MCF 10A (cell line): ENCODE results near the gene CCDC61. TPM values are rescaled to one million over a fixed set of nuclear protein-coding genes. Genes with fewer than 3 reads are reported as not detected.
A peak's percentile ranks its signal among the peaks of the same experiment; 100 is the strongest.

Source experiments
- BruUV-seq: library from RNA; stranded (reverse); fragments of 400-500 nt; replicated peaks from 2 replicates; lab custom pipeline; 2021; lab: Mats Ljungman, UMichigan
- CTCF ChIA-PET: fragments of 300-600 bp; sonication (Branson Sonifier 250); formaldehyde crosslinking; extraction: SDS; loops from one replicate; lab custom pipeline; 2021; ENCODE audit warnings: antibody characterized with exemption, inconsistent platforms; lab: Yijun Ruan, JAX
- POLR2A ChIA-PET: fragments of 300-600, 350-650 bp; sonication (Branson Sonifier 250); formaldehyde crosslinking; extraction: SDS; loops from one replicate; lab custom pipeline; 2020; ENCODE audit warnings: antibody characterized with exemption, inconsistent platforms; lab: Yijun Ruan, JAX
- DNase-seq: peaks from one replicate; pipeline ENCODE4 v3.0.0-alpha.2; 2018; ENCODE audit not compliant: unreplicated experiment
- H3K27ac Mint-ChIP-seq: one replicate; pipeline ENCODE4 v1.8.0; 2022; ENCODE audit warnings: mild to moderate bottlenecking, low read depth, mixed read lengths; ENCODE audit not compliant: unreplicated experiment
- H3K27me3 Mint-ChIP-seq: one replicate; pipeline ENCODE4 v1.8.0; 2022; ENCODE audit warnings: mixed read lengths; ENCODE audit not compliant: insufficient read depth, unreplicated experiment
- H3K36me3 Mint-ChIP-seq: one replicate; pipeline ENCODE4 v1.8.0; 2022; ENCODE audit warnings: mild to moderate bottlenecking, moderate library complexity, mixed read lengths; ENCODE audit not compliant: insufficient read depth, unreplicated experiment
- H3K4me1 Mint-ChIP-seq: one replicate; pipeline ENCODE4 v1.8.0; 2022; ENCODE audit warnings: mixed read lengths; ENCODE audit not compliant: insufficient read depth, unreplicated experiment
- H3K4me3 Mint-ChIP-seq: one replicate; pipeline ENCODE4 v1.8.0; 2022; ENCODE audit warnings: mild to moderate bottlenecking, moderate library complexity, mixed read lengths; ENCODE audit not compliant: unreplicated experiment
- H3K9me3 Mint-ChIP-seq: one replicate; pipeline ENCODE4 v1.8.0; 2022; ENCODE audit warnings: mixed read lengths; ENCODE audit not compliant: unreplicated experiment
- intact Hi-C: fragments of 100-400 bp; cut with micrococcal nuclease; formaldehyde crosslinking; loops from 2 replicates; pipeline ENCODE4 v1.14.1; 2022
- total RNA-seq: library from RNA; stranded (reverse); gene quantifications from 2 replicates; pipeline ENCODE4 v1.2.3, GENCODE V29; 2022
- TF ChIP-seq, protein P1 (sequence below): fragments of 200-600 bp; IDR thresholded peaks from one replicate; pipeline ENCODE4 v1.8.0; 2022; ENCODE audit warnings: antibody characterized with exemption, mild to moderate bottlenecking; ENCODE audit not compliant: unreplicated experiment

The CCDC61 gene
- total RNA-seq, 1 experiment from 2014 or later = 18.9 TPM

DNA sequence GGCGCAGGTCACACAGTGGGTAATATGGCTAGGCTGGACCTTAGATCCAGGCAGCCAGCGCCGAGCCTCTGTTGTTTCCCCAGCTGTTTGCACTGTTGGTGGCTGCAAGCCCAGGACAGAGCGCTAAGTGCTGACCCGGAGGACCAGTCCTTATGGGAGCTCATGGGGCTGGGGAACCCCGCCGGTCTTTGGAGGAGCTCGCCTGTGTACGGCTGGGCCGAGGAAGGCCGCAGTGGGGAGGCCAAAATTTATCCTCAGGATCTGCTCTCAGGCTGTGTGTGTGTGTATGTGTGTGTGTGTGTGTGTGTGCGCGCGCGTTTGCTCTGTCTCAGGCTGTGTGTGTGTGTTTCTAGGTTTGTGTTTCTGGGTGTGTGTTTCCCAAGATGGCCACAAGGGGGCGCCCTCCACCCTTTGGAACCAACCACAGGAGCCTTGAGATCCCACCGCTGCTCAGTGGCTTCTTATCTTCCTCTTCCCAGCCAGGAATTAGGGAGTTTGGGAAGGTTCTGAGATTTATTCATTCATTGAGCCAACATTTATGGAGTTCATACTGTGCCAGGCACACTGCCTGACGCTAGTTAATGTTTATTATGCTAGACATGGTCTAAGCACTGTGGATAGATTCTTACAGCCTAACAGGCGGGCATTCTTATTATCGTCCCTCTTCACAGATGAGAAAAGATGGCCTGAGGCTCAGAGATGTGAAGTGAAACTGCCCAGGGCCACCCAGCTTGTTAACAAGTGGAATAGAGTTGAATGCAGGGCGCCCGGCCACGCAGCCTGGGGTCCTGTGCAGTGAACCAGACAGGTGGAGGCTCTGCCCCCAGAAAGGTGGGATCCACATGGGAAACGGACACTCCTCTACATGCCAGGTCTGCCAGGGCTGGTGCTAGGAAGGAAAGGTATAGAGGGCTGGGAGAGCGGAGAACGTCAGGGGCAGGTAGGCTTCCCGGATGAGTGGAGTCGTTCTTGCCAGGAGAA is 14.6 kb downstream of the CCDC61 start:
- Mint-ChIP-seq H3K9me3 (no peaks in the 10 kb centered on the region), H3K4me3 (no peak overlapping the region), H3K27ac (no peak overlapping the region), H3K36me3 (peaks cover 5% of the 10 kb centered on the region), H3K27me3 (no peaks in the 10 kb centered on the region), H3K4me1 (peaks cover 8% of the 10 kb centered on the region)
- CTCF ChIA-PET = interaction anchor here (0.6 to 2.8 kb wide), 26 partner anchors 10 to 678 kb away, joined by 3 to 12 read pairs (median 4); partner anchors contain the start of gene CCDC61
- no TSS peak for BruUV-seq
- peak; percentile 74 for DNase-seq
- TF ChIP-seq, protein P1, sequence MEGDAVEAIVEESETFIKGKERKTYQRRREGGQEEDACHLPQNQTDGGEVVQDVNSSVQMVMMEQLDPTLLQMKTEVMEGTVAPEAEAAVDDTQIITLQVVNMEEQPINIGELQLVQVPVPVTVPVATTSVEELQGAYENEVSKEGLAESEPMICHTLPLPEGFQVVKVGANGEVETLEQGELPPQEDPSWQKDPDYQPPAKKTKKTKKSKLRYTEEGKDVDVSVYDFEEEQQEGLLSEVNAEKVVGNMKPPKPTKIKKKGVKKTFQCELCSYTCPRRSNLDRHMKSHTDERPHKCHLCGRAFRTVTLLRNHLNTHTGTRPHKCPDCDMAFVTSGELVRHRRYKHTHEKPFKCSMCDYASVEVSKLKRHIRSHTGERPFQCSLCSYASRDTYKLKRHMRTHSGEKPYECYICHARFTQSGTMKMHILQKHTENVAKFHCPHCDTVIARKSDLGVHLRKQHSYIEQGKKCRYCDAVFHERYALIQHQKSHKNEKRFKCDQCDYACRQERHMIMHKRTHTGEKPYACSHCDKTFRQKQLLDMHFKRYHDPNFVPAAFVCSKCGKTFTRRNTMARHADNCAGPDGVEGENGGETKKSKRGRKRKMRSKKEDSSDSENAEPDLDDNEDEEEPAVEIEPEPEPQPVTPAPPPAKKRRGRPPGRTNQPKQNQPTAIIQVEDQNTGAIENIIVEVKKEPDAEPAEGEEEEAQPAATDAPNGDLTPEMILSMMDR = peak; percentile 73
- POLR2A ChIA-PET = interaction anchor here (0.9 to 1.5 kb wide), 2 partner anchors 14 to 27 kb away, joined by 3 to 7 read pairs; partner anchors contain the start of gene CCDC61
- intact Hi-C loops = no loop called here

DNA sequence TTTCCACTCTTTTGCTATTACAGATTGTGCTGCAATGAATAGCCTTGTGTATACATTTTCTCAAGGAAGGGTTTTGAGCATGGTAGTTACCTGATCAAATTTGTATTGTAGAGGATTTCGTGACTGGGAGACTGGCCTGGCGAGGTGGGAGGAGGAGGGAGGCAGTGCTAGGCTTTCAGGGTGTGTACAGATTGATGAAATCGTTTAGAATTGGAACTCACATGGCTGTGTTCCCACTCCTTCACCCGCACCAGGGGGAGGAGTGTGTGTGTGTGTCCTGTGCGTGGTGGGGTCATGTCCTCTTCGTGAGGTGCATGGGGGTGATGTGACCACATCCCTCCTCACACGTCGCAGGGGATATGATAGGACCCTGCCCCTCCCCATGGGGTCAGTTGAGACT is 19.3 kb downstream of the CCDC61 start:
- BruUV-seq = no TSS peak
- CTCF ChIA-PET = interaction anchor here (0.6 kb wide), 1 partner anchor 29 kb away, joined by 4 read pairs; no protein-coding TSS in a partner anchor
- peak overlapping the region; percentile 64 for H3K4me3 Mint-ChIP-seq
- POLR2A ChIA-PET = no interaction called here
- TF ChIP-seq, protein P1 = no peak
- H3K9me3 Mint-ChIP-seq = no peaks in the 10 kb centered on the region
- H3K27ac Mint-ChIP-seq = no peak overlapping the region
- peaks cover 25% of the 10 kb centered on the region for H3K4me1 Mint-ChIP-seq
- peaks cover 9% of the 10 kb centered on the region for H3K36me3 Mint-ChIP-seq
- intact Hi-C loops = no loop called here
- DNase-seq = no peak
- H3K27me3 Mint-ChIP-seq = no peaks in the 10 kb centered on the region

DNA sequence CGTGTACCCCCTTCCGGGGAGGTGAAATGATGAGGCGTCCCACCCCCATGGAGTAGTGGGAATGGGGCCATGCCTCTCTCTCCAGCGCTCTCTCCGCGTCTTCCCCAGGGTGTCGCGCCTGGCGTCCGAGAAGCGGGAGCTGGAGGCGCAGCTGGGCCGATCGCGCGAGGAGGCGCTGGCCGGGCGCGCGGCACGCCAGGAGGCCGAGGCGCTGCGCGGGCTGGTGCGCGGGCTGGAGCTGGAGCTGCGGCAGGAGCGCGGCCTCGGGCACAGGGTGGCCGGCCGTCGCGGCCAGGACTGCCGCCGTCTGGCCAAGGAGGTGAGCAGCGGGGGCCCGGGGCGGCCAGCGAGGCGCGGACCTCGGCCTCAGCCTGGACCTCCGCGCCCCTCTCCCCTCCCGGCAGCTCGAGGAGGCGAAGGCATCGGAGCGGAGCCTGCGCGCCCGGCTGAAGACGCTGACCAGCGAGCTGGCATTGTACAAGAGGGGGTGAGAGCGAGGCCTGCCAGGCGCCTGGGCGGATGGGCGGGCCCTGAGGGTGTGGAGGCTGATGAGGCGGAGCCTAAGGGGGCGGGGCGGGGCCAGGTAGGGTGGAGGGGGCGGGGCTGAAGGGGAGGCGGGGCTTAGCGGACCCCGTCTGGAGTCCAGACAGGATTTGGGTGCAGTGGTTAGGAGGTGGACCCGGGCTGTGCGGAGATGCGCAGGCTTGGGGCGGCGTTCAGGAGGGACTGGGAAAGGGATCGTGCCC is 19.8 kb downstream of the CCDC61 start:
- peak overlapping the region; percentile 64 for H3K4me3 Mint-ChIP-seq
- H3K9me3 Mint-ChIP-seq = no peaks in the 10 kb centered on the region
- no peaks in the 10 kb centered on the region for H3K27me3 Mint-ChIP-seq
- no peak overlapping the region for H3K27ac Mint-ChIP-seq
- peaks cover 9% of the 10 kb centered on the region for H3K36me3 Mint-ChIP-seq
- peak; percentile 75 for DNase-seq
- POLR2A ChIA-PET = no interaction called here
- CTCF ChIA-PET = interaction anchor here (0.6 kb wide), 1 partner anchor 29 kb away, joined by 4 read pairs; no protein-coding TSS in a partner anchor
- BruUV-seq = no TSS peak
- intact Hi-C loops = no loop called here
- peaks cover 21% of the 10 kb centered on the region for H3K4me1 Mint-ChIP-seq
- TF ChIP-seq, protein P1 = no peak
